ENCODE data around the gene RTP1. TPM values are rescaled to one million over a fixed set of nuclear protein-coding genes. Genes with fewer than 3 reads are reported as not detected.
"Not testable (repeated sequence)": the region's sequence is repeated elsewhere in the genome, so short reads cannot be mapped to it uniquely, and the experiment has no call there.

Gene RTP1
- total RNA-seq, 1 donor from 2014 or later = not detected

DNA sequence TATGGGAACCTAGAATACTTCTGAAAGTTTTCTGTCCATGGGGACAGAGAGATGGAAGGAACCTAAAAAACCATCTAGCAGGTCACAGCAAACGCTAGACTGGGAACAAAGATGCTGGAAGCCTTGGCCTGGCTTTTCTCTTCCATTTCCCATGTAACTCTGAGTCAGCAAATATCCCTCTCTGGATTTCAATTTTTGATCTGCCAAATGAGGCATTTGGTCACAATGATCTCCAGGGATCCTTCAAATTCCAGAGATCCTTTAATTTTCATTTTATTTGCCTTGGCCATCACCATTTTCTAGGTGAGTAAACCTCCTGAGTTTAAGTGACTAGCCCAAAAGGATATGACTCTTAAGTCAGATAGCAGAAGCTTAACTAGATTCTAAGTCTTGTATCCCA, 39.7 kb downstream of the RTP1 start:
- no peaks in the 10 kb centered on the region for H3K9me3 Mint-ChIP-seq (ENCODE audit: unreplicated experiment)
- H3K36me3 Mint-ChIP-seq (ENCODE audit: low read depth, unreplicated experiment) = no peaks in the 10 kb centered on the region
- DNase-seq (ENCODE audit: low spot score) = no peak
- H3K4me3 Mint-ChIP-seq (ENCODE audit: unreplicated experiment) = no peak overlapping the region
- TF ChIP-seq CTCF (IDR thresholded peaks at IDR 0.05; ENCODE audit: unreplicated experiment) = no peak
- H3K4me1 Mint-ChIP-seq (ENCODE audit: unreplicated experiment) = no peaks in the 10 kb centered on the region
- no peak overlapping the region for H3K27ac Mint-ChIP-seq (ENCODE audit: unreplicated experiment)
- no peaks in the 10 kb centered on the region for H3K27me3 Mint-ChIP-seq (ENCODE audit: unreplicated experiment)

- Mint-ChIP-seq H3K4me3 (ENCODE audit: unreplicated experiment) (no peak overlapping the region), H3K4me1 (ENCODE audit: unreplicated experiment) (no peaks in the 10 kb centered on the region), H3K36me3 (ENCODE audit: low read depth, unreplicated experiment) (no peaks in the 10 kb centered on the region), H3K27me3 (ENCODE audit: unreplicated experiment) (no peaks in the 10 kb centered on the region), H3K27ac (ENCODE audit: unreplicated experiment) (no peak overlapping the region), H3K9me3 (ENCODE audit: unreplicated experiment) (no peaks in the 10 kb centered on the region)
- no peak for TF ChIP-seq CTCF (IDR thresholded peaks at IDR 0.05; ENCODE audit: unreplicated experiment)
- DNase-seq (ENCODE audit: low spot score) = no peak
Measured at GRCh38 chr3:187237741-187238140, 40.5 kb downstream of the RTP1 start.

DNA sequence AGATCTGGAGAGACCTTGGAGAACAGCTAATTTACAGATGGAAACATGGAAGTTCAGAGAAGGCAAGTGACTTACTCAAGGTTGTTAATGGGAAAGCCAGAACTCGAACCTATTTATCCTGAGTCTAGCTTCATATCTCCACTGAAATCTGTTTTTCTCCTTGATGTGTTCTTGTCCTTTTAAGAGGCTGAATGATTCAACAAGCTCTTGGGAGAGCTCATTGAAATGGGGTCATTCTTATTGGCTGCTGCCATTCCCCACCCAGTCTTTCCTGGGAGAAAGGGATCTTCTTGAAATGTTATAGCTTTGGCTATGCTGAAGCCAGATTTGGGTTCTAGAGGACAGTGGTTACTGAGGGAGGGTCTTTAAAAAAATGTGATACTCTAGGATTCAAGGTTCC, 41.0 kb downstream of the RTP1 start:
- no peak overlapping the region for H3K27ac Mint-ChIP-seq (ENCODE audit: unreplicated experiment)

GRCh38 chr3:187238835-187239234, 41.5 kb downstream of the RTP1 start:
- H3K27me3 Mint-ChIP-seq (ENCODE audit: unreplicated experiment); DNase-seq (ENCODE audit: low spot score); H3K4me3 Mint-ChIP-seq (ENCODE audit: unreplicated experiment): not testable (repeated sequence)

More for the DNA sequence above, 41.0 kb downstream of the RTP1 start:
- no peak for DNase-seq (ENCODE audit: low spot score)
- Mint-ChIP-seq H3K4me3 (ENCODE audit: unreplicated experiment) (no peak overlapping the region), H3K4me1 (ENCODE audit: unreplicated experiment) (no peaks in the 10 kb centered on the region), H3K27me3 (ENCODE audit: unreplicated experiment) (peaks cover under 1% of the 10 kb centered on the region), H3K36me3 (ENCODE audit: low read depth, unreplicated experiment) (no peaks in the 10 kb centered on the region), H3K9me3 (ENCODE audit: unreplicated experiment) (no peaks in the 10 kb centered on the region)
- TF ChIP-seq CTCF (IDR thresholded peaks at IDR 0.05; ENCODE audit: unreplicated experiment) = no peak

GRCh38 chr3:187242435-187242834, 45.1 kb downstream of the RTP1 start:
- H3K36me3 Mint-ChIP-seq (ENCODE audit: low read depth, unreplicated experiment) = no peaks in the 10 kb centered on the region
- H3K27ac Mint-ChIP-seq (ENCODE audit: unreplicated experiment) = no peak overlapping the region
- no peak overlapping the region for H3K4me3 Mint-ChIP-seq (ENCODE audit: unreplicated experiment)
- peaks cover 3% of the 10 kb centered on the region for H3K4me1 Mint-ChIP-seq (ENCODE audit: unreplicated experiment)
- no peak for TF ChIP-seq CTCF (IDR thresholded peaks at IDR 0.05; ENCODE audit: unreplicated experiment)
- peaks cover 2% of the 10 kb centered on the region for H3K27me3 Mint-ChIP-seq (ENCODE audit: unreplicated experiment)
- no peak for DNase-seq (ENCODE audit: low spot score)
- no peaks in the 10 kb centered on the region for H3K9me3 Mint-ChIP-seq (ENCODE audit: unreplicated experiment)

More at GRCh38 chr3:187238835-187239234, 41.5 kb downstream of the RTP1 start:
- not testable (repeated sequence) for H3K4me1 Mint-ChIP-seq (ENCODE audit: unreplicated experiment); H3K27ac Mint-ChIP-seq (ENCODE audit: unreplicated experiment); H3K9me3 Mint-ChIP-seq (ENCODE audit: unreplicated experiment); H3K36me3 Mint-ChIP-seq (ENCODE audit: low read depth, unreplicated experiment)

- H3K9me3 Mint-ChIP-seq (ENCODE audit: unreplicated experiment) = no peaks in the 10 kb centered on the region
- H3K4me3 Mint-ChIP-seq (ENCODE audit: unreplicated experiment) = no peak overlapping the region
- H3K36me3 Mint-ChIP-seq (ENCODE audit: low read depth, unreplicated experiment) = no peaks in the 10 kb centered on the region
- peaks cover 2% of the 10 kb centered on the region for H3K27me3 Mint-ChIP-seq (ENCODE audit: unreplicated experiment)
- no peak for DNase-seq (ENCODE audit: low spot score)
- no peak for TF ChIP-seq CTCF (IDR thresholded peaks at IDR 0.05; ENCODE audit: unreplicated experiment)
- H3K27ac Mint-ChIP-seq (ENCODE audit: unreplicated experiment) = no peak overlapping the region
- H3K4me1 Mint-ChIP-seq (ENCODE audit: unreplicated experiment) = peaks cover 4% of the 10 kb centered on the region
Measured at GRCh38 chr3:187242900-187243299, 45.6 kb downstream of the RTP1 start.
